IMR-90 (cell line): ENCODE measurements around the gene TRAPPC2L. TPM values are rescaled to one million over a fixed set of nuclear protein-coding genes. Genes with fewer than 3 reads are reported as not detected.

ENCODE experiments used
- ATAC-seq: fragments of 200-7000 bp; cut with Tn5 transposase; 2 replicates; pipeline ENCODE4 v1.9.1; 2020; ENCODE audit warnings: low read depth, mild to moderate bottlenecking, moderate library complexity
- BruUV-seq: library from RNA; stranded (reverse); fragments of 400-500 nt; replicated peaks from 2 replicates; lab custom pipeline; 2021; lab: Mats Ljungman, UMichigan
- CTCF ChIA-PET: fragments of 300-600 bp; formaldehyde crosslinking; extraction: SDS; loops from one replicate; lab custom pipeline; 2021; ENCODE audit warnings: antibody characterized with exemption; lab: Yijun Ruan, JAX
- POLR2A ChIA-PET: fragments of 300-600 bp; sonication (Branson Sonifier 250); formaldehyde crosslinking; loops from one replicate; lab custom pipeline; 2022; ENCODE audit warnings: antibody characterized with exemption; ENCODE audit not compliant: unreplicated experiment; lab: Charles Lee
- DNase-seq: peaks from one replicate; pipeline ENCODE4 v3.0.0; 2013
- H2AFZ ChIP-seq: replicated peaks from 2 replicates; pipeline ENCODE3; 2013; ENCODE audit warnings: low read length, mild to moderate bottlenecking; ENCODE audit not compliant: poor library complexity
- H2AK5ac ChIP-seq: 2 replicates; pipeline ENCODE4 v1.6.1; 2013; ENCODE audit warnings: low read depth, low read length, inconsistent platforms
- H2AK9ac ChIP-seq: replicated peaks from 2 replicates; pipeline ENCODE3; 2013; ENCODE audit warnings: mild to moderate bottlenecking, low read depth, low read length, moderate library complexity; ENCODE audit not compliant: poor library complexity
- H2BK120ac ChIP-seq: 2 replicates; pipeline ENCODE4 v1.6.1; 2013; ENCODE audit warnings: low read depth, low read length, inconsistent platforms
- H2BK15ac ChIP-seq: 3 replicates; pipeline ENCODE4 v1.6.1; 2013; ENCODE audit warnings: low read depth, low read length, inconsistent platforms
- H2BK20ac ChIP-seq: 2 replicates; pipeline ENCODE4 v1.6.1; 2013; ENCODE audit warnings: low read depth, mild to moderate bottlenecking, inconsistent platforms, low read length, moderate library complexity
- H2BK5ac ChIP-seq: 2 replicates; pipeline ENCODE4 v1.6.1; 2013; ENCODE audit warnings: mild to moderate bottlenecking, low read depth, low read length, inconsistent platforms; ENCODE audit not compliant: poor library complexity, severe bottlenecking
- H3K14ac ChIP-seq: replicated peaks from 2 replicates; pipeline ENCODE4 v1.6.1; 2013; ENCODE audit warnings: low read depth, low read length, inconsistent platforms
- H3K18ac ChIP-seq: 2 replicates; pipeline ENCODE4 v1.6.1; 2013; ENCODE audit warnings: low read depth, low read length, control low read depth
- H3K23ac ChIP-seq: 2 replicates; pipeline ENCODE4 v1.6.1; 2013; ENCODE audit warnings: low read depth, low read length, inconsistent platforms
- H3K27ac ChIP-seq: 2 replicates; pipeline ENCODE4 v1.5.1; 2013; ENCODE audit warnings: mild to moderate bottlenecking, control low read depth, low read length; ENCODE audit not compliant: insufficient read depth
- H3K27me3 ChIP-seq: 2 replicates; pipeline ENCODE4 v1.6.1; 2013; ENCODE audit warnings: low read length; ENCODE audit not compliant: control insufficient read depth, insufficient read depth
- H3K36me3 ChIP-seq: 2 replicates; pipeline ENCODE4 v1.6.1; 2013; ENCODE audit warnings: low read length, mixed read lengths; ENCODE audit not compliant: control insufficient read depth, insufficient read depth
- H3K4ac ChIP-seq: 2 replicates; pipeline ENCODE4 v1.6.1; 2013; ENCODE audit warnings: low read depth, low read length, inconsistent platforms
- H3K4me1 ChIP-seq: 2 replicates; pipeline ENCODE4 v1.6.1; 2013; ENCODE audit warnings: low read length, mixed read lengths; ENCODE audit not compliant: control insufficient read depth, insufficient read depth
- H3K4me2 ChIP-seq: 2 replicates; pipeline ENCODE4 v1.6.1; 2013; ENCODE audit warnings: low read depth, mild to moderate bottlenecking, control low read depth, low read length, moderate library complexity
- H3K4me3 ChIP-seq: 2 replicates; pipeline ENCODE4 v1.5.1; 2013; ENCODE audit warnings: low read depth, mild to moderate bottlenecking, control low read depth, low read length, moderate library complexity; ENCODE audit not compliant: insufficient read depth
- H3K56ac ChIP-seq: 2 replicates; pipeline ENCODE4 v1.6.1; 2013; ENCODE audit warnings: low read length, inconsistent platforms; ENCODE audit not compliant: insufficient read depth; ENCODE audit errors: extremely low read depth
- H3K79me1 ChIP-seq, 2 experiments: 2 replicates each; pipeline ENCODE4 v1.6.1; 2013; ENCODE audit warnings: low read length in 2 of 2, inconsistent platforms in 1 of 2, low read depth in 1 of 2
- H3K9ac ChIP-seq: 2 replicates; pipeline ENCODE4 v1.6.1; 2013; ENCODE audit warnings: low read depth, low read length, control low read depth
- H3K9me1 ChIP-seq: 2 replicates; pipeline ENCODE4 v1.6.1; 2013; ENCODE audit warnings: low read length, inconsistent platforms; ENCODE audit not compliant: insufficient read depth
- H3K9me3 ChIP-seq: 2 replicates; pipeline ENCODE4 v1.6.1; 2013; ENCODE audit warnings: low read length; ENCODE audit not compliant: control insufficient read depth, insufficient read depth
- H4K20me1 ChIP-seq: 2 replicates; pipeline ENCODE4 v1.6.1; 2013; ENCODE audit warnings: low read length, inconsistent platforms; ENCODE audit not compliant: insufficient read depth
- H4K5ac ChIP-seq: 2 replicates; pipeline ENCODE4 v1.6.1; 2013; ENCODE audit warnings: mild to moderate bottlenecking, low read depth, low read length, control low read depth
- H4K8ac ChIP-seq, 2 experiments: 2 replicates each; pipeline ENCODE4 v1.6.1; 2013; ENCODE audit warnings: low read depth in 2 of 2, low read length in 2 of 2, control low read depth in 1 of 2, inconsistent platforms in 1 of 2
- H4K91ac ChIP-seq: 2 replicates; pipeline ENCODE4 v1.6.1; 2013; ENCODE audit warnings: low read depth, low read length, inconsistent platforms; ENCODE audit not compliant: insufficient read depth
- CHD1 ChIP-seq: IDR thresholded peaks from 2 replicates; pipeline ENCODE4 v1.6.1; 2012; ENCODE audit warnings: low read depth, low read length, improper control_type of control experiment
- FOS ChIP-seq: fragments of 150-350 bp; IDR thresholded peaks from 2 replicates; pipeline ENCODE4 v1.6.1; 2016; ENCODE audit warnings: low read depth, low read length
- MAZ ChIP-seq: IDR thresholded peaks from 2 replicates; pipeline ENCODE4 v1.6.1; 2012; ENCODE audit warnings: low read depth, mild to moderate bottlenecking, low read length, improper control_type of control experiment, moderate library complexity, borderline replicate concordance
- NFE2L2 ChIP-seq: fragments of 150-350 bp; IDR thresholded peaks from 2 replicates; pipeline ENCODE4 v1.6.1; 2016; ENCODE audit warnings: low read depth, mild to moderate bottlenecking, low read length
- RAD21 ChIP-seq: IDR thresholded peaks from 2 replicates; pipeline ENCODE4 v1.6.1; 2012; ENCODE audit warnings: low read length, improper control_type of control experiment
- SMC3 ChIP-seq: fragments of 150-350 bp; IDR thresholded peaks from 2 replicates; pipeline ENCODE4 v1.6.1; 2016; ENCODE audit warnings: low read depth, mild to moderate bottlenecking, antibody characterized with exemption, low read length, moderate library complexity
- WGBS, 2 experiments: methylation state at CpG; one replicate each; pipeline versions ENCODE4 v1.1.5 to v1.1.7; 2013; ENCODE audit warnings: missing lambda C conversion rate in 2 of 2; ENCODE audit not compliant: insufficient read length in 1 of 2; ENCODE audit errors: extremely low coverage in 2 of 2; 5-methylcytosine and 5-hydroxymethylcytosine counted together
- dilution Hi-C: fragments of 300-500 bp; cut with HindIII; formaldehyde crosslinking; loops from one replicate; pipeline ENCODE4 v1.14.3; 2018; ENCODE audit warnings: low sequenced_read_pairs; ENCODE audit not compliant: unreplicated experiment
- in situ Hi-C: fragments of 300-500 bp; cut with MboI; formaldehyde crosslinking; loops from 3 replicates; pipeline ENCODE4 v1.14.3; 2019; ENCODE audit warnings: low sequenced_read_pairs, inconsistent platforms, mixed read lengths
- intact Hi-C: fragments of 100-400 bp; cut with micrococcal nuclease; formaldehyde crosslinking; loops from 2 replicates; pipeline ENCODE4 v1.10.0; 2022
- polyA plus RNA-seq, 3 experiments: library from polyadenylated mRNA; depleted of rRNA; stranded (reverse); fragments of >200 nt; gene quantifications; 2 replicates each; pipeline ENCODE4 v1.2.3, GENCODE V29; 2012; ENCODE audit warnings: low replicate concordance in 1 of 3
- total RNA-seq: library from RNA; depleted of rRNA; stranded (reverse); fragments of >200 nt; gene quantifications from 2 replicates; pipeline ENCODE4 v1.2.3, GENCODE V29; 2012

Gene TRAPPC2L
- total and polyA plus RNA-seq, 2 of the 4 experiments (the other 2 are of a cell fraction), result 102 to 109 TPM

GRCh38 chr16:88813269-88814143 is 43.4 kb upstream of the TRAPPC2L start:
- H3K4me2 ChIP-seq, result no peak overlapping the region
- H2AK9ac ChIP-seq, result peak overlapping the region; percentile 85
- H3K18ac ChIP-seq, result no peak overlapping the region
- no peak overlapping the region for H2BK15ac ChIP-seq
- peak overlapping the region in 1 of 2 experiments; percentile 29; a peak in 1 of 4 replicates for H4K8ac ChIP-seq
- H3K9me3 ChIP-seq, result no peaks in the 10 kb centered on the region
- peak overlapping the region; percentile 85 for H2AK5ac ChIP-seq
- WGBS, 2 experiments, result 82% methylated on average over 6 of the region's 26 CpGs; no CpG with 5 or more reads in 1 of the 2 experiments
- H3K36me3 ChIP-seq, result peaks cover 9% of the 10 kb centered on the region
- in situ Hi-C loops (no loop called here), intact Hi-C loops (loop anchor here (2.0 to 5.0 kb wide), 2 partner anchors 353 to 404 kb away; partner anchors contain the start of gene ZNF778), dilution Hi-C loops (no loop called here)
- TF ChIP-seq SMC3 (no peak), NFE2L2 (no peak), CHD1 (no peak), FOS (no peak), MAZ (no peak), RAD21 (no peak)
- ATAC-seq (no peak), DNase-seq (no peak)
- H4K5ac ChIP-seq, result no peak overlapping the region
- CTCF ChIA-PET, result interaction anchor here (1.6 kb wide), 1 partner anchor 44 kb away, joined by 7 read pairs; the partner anchor contains the start of genes GALNS and TRAPPC2L
- BruUV-seq, result no TSS peak
- H3K79me1 ChIP-seq, result peaks cover 4 to 26% of the 10 kb centered on the region in 2 experiments; a peak in 2 of 4 replicates
- no peak overlapping the region for H2BK20ac ChIP-seq
- POLR2A ChIA-PET, result no interaction called here
- H4K91ac ChIP-seq, result no peak overlapping the region
- H2AFZ ChIP-seq, result no peak overlapping the region
- H3K4me1 ChIP-seq, result peaks cover 20% of the 10 kb centered on the region
- H3K14ac ChIP-seq, result no peak overlapping the region; the same call in 1 of the 2 replicates
- no peaks in the 10 kb centered on the region for H3K27me3 ChIP-seq
- H3K27ac ChIP-seq, result no peak overlapping the region; the same call in 1 of the 2 replicates
- no peak overlapping the region for H3K4me3 ChIP-seq
- H3K23ac ChIP-seq, result no peak overlapping the region
- no peak overlapping the region for H2BK120ac ChIP-seq
- H4K20me1 ChIP-seq, result peaks cover 23% of the 10 kb centered on the region
- H3K56ac ChIP-seq, result no peak overlapping the region
- peak overlapping the region; percentile 40 for H3K4ac ChIP-seq
- H3K9ac ChIP-seq, result no peak overlapping the region
- no peak overlapping the region for H2BK5ac ChIP-seq
- H3K9me1 ChIP-seq, result peaks cover under 1% of the 10 kb centered on the region
